K562 (cell line): Measurements from ENCODE around the gene PRRT2. TPM values are rescaled to one million over a fixed set of nuclear protein-coding genes. Genes with fewer than 3 reads are reported as not detected.

ENCODE experiments used
- CBFA2T2 ChIP-seq: fragments of 450-650 bp; conservative IDR thresholded peaks from 2 replicates; pipeline ENCODE4 v1.6.1; 2017; ENCODE audit warnings: mild to moderate bottlenecking
- DMBX1 ChIP-seq: fragments of 250-450 bp; sonication (Bioruptor Pico); IDR thresholded peaks from 2 replicates; pipeline ENCODE4 v1.8.0; 2022; ENCODE audit warnings: inconsistent platforms, mild to moderate bottlenecking, moderate library complexity, borderline replicate concordance
- FOSL1 ChIP-seq: fragments of 200-800 bp; sonication (Bioruptor generic); conservative IDR thresholded peaks from 2 replicates; pipeline ENCODE4 v1.6.1; 2016; ENCODE audit warnings: missing genetic modification characterization, missing compliant biosample characterization
- HDAC2 ChIP-seq: fragments of 450-650 bp; IDR thresholded peaks from 2 replicates; pipeline ENCODE4 v1.6.1; 2016; ENCODE audit warnings: mild to moderate bottlenecking
- KLF6 ChIP-seq: fragments of 250-450 bp; sonication (Bioruptor Pico); IDR thresholded peaks from 2 replicates; pipeline ENCODE4 v1.4.0; 2020; ENCODE audit warnings: mild to moderate bottlenecking, moderate library complexity, borderline replicate concordance
- MAFG ChIP-seq: fragments of 450-650 bp; conservative IDR thresholded peaks from 2 replicates; pipeline ENCODE4 v1.6.1; 2016; ENCODE audit warnings: missing genetic modification characterization, missing compliant biosample characterization
- MEF2D ChIP-seq: conservative IDR thresholded peaks from 2 replicates; pipeline ENCODE4 v1.6.1; 2016; ENCODE audit warnings: low read depth, missing genetic modification characterization, missing compliant biosample characterization
- MEIS2 ChIP-seq: fragments of 450-650 bp; IDR thresholded peaks from 2 replicates; pipeline ENCODE4 v1.6.1; 2014; ENCODE audit warnings: mild to moderate bottlenecking; ENCODE audit not compliant: partially characterized antibody
- NCOR1 ChIP-seq: fragments of 450-650 bp; IDR thresholded peaks from 2 replicates; pipeline ENCODE4 v1.6.1; 2016; ENCODE audit warnings: mild to moderate bottlenecking, moderate library complexity
- TAL1 ChIP-seq: fragments of 450-650 bp; IDR thresholded peaks from 2 replicates; pipeline ENCODE4 v1.6.1; 2016; ENCODE audit warnings: mild to moderate bottlenecking
- ZBTB17 ChIP-seq: fragments of 450-650 bp; formaldehyde crosslinking; IDR thresholded peaks from 2 replicates; pipeline ENCODE4 v1.4.0; 2020; ENCODE audit warnings: mild to moderate bottlenecking
- ZFP1 ChIP-seq: fragments of 450-650 bp; formaldehyde crosslinking; IDR thresholded peaks from 2 replicates; pipeline ENCODE4 v1.4.0; 2020; ENCODE audit warnings: mild to moderate bottlenecking, mixed read lengths
- ZNF165 ChIP-seq: fragments of 250-450 bp; sonication (Bioruptor Pico); IDR thresholded peaks from 2 replicates; pipeline ENCODE4 v1.4.0; 2020; ENCODE audit warnings: borderline replicate concordance
- ZNF644 ChIP-seq: fragments of 200-800 bp; sonication (Bioruptor generic); IDR thresholded peaks from 2 replicates; pipeline ENCODE4 v1.6.1; 2016; ENCODE audit warnings: low read depth, missing genetic modification characterization, missing compliant biosample characterization
- polyA plus RNA-seq, 8 experiments: library from polyadenylated mRNA; depleted of rRNA in 4 of 8; stranded (reverse) in 5 of 8; unstranded in 3 of 8; fragments of >200 nt; fragmentation: Nextera tagmentation in 2 of 8; fragmentation: Illumina TruSeq in 1 of 8; extraction: Ambion mirVana in 2 of 8; extraction: Trizol in 1 of 8; gene quantifications; 2 replicates each; pipeline versions ENCODE4 v1.2.1 to v1.2.3, GENCODE V29; 2011 to 2014; ENCODE audit warnings: inconsistent platforms in 1 of 8, missing spikeins in 1 of 8
- total RNA-seq, 7 experiments: library from RNA; depleted of rRNA in 6 of 7; stranded (reverse); fragments of >200 nt in 6 of 7; fragmentation: Illumina TruSeq in 2 of 7; extraction: Trizol in 2 of 7; gene quantifications; 2 replicates each; pipeline versions ENCODE4 v1.2.1 to v1.2.3, GENCODE V29; 2011 to 2021; ENCODE audit warnings: low replicate concordance in 1 of 7
- TF ChIP-seq, protein P1 (sequence below): fragments of 200-800 bp; sonication (Bioruptor generic); IDR thresholded peaks from 2 replicates; pipeline ENCODE4 v1.6.1; 2017; ENCODE audit warnings: missing genetic modification characterization, missing compliant biosample characterization
- TF ChIP-seq, protein P2 (sequence below): fragments of 450-650 bp; IDR thresholded peaks from 2 replicates; pipeline ENCODE4 v1.6.1; 2016; ENCODE audit warnings: low read depth, mild to moderate bottlenecking, moderate library complexity
- TF ChIP-seq, protein P3 (sequence below): fragments of 250-450 bp; sonication (Bioruptor Pico); IDR thresholded peaks from 2 replicates; pipeline ENCODE4 v1.4.0; 2020
- TF ChIP-seq, protein P4 (sequence below): fragments of 250-450 bp; sonication (Bioruptor Pico); IDR thresholded peaks from 2 replicates; pipeline ENCODE4 v1.8.0; 2022; ENCODE audit warnings: moderate library complexity, mild to moderate bottlenecking, inconsistent platforms
- TF ChIP-seq, protein P5 (sequence below): fragments of 450-650 bp; IDR thresholded peaks from 2 replicates; pipeline ENCODE4 v1.6.1; 2016
- TF ChIP-seq, protein P6 (sequence below): fragments of 450-650 bp; formaldehyde crosslinking; IDR thresholded peaks from 2 replicates; pipeline ENCODE4 v1.4.0; 2020; ENCODE audit warnings: mild to moderate bottlenecking, moderate library complexity

PRRT2 gene
- total and polyA plus RNA-seq, 9 of the 15 experiments (the other 6 are each of a cell fraction or from before 2014, with no cell fraction given): 0.11 to 1.0 (median 0.42) TPM; not detected in 2

DNA sequence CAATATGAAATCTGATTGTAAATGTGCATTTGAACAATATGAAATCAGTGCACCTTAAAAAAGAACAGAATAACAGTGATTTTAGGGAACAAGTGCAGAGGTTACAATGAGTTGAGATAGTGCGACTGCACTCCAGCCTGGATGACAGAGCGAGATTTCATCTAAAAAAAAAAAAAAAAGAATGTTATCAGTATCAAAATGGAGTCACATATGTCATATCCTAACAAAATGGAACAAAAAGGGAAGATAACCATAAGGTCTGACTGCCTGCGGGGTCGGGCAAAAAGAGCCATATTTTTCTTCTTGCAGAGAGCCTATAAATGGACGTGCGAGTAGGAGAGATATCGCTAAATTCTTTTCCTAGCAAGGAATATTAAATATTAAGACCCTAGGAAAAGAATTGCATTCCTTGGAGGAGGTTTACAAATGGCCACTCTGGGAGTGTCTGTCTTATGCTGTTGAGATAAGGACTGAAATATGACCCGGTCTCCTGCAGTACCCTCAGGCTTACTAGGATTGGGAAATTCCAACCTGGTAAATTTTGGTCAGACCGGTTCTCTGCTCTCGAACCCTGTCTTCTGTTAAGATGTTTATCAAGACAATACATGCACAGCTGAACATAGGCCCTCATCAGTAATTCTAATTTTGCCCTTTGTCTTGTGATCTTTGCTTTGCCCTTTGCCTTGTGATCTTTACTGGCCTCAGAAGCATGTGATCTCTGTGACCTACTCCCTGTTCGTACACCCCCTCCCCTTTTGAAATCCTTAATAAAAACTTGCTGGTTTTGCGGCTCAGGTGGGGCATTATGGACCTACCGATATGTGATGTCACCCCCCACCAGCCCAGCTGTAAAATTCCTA is 28.7 kb upstream of the PRRT2 start (continued):
- TF ChIP-seq MAFG (tag): 0 out of 2 replicates have a peak, but pooled peaks have one; percentile 32
- peak; percentile 95 for TF ChIP-seq MEF2D (tag)
- TF ChIP-seq ZNF644 (tag): peak; percentile 99
- peak; percentile 95 for TF ChIP-seq KLF6 (CRISPR knock-in tag)
- peak; percentile 67; the same call in 1 of the 2 replicates for TF ChIP-seq ZFP1 (CRISPR knock-in tag)
- TF ChIP-seq, protein P1, sequence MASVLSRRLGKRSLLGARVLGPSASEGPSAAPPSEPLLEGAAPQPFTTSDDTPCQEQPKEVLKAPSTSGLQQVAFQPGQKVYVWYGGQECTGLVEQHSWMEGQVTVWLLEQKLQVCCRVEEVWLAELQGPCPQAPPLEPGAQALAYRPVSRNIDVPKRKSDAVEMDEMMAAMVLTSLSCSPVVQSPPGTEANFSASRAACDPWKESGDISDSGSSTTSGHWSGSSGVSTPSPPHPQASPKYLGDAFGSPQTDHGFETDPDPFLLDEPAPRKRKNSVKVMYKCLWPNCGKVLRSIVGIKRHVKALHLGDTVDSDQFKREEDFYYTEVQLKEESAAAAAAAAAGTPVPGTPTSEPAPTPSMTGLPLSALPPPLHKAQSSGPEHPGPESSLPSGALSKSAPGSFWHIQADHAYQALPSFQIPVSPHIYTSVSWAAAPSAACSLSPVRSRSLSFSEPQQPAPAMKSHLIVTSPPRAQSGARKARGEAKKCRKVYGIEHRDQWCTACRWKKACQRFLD (CRISPR knock-in tag): peak; percentile 98
- peak; percentile 65; the same call in 1 of the 2 replicates for TF ChIP-seq ZNF165 (CRISPR knock-in tag)
- peak; percentile 41 for TF ChIP-seq MEIS2
- TF ChIP-seq, protein P2, sequence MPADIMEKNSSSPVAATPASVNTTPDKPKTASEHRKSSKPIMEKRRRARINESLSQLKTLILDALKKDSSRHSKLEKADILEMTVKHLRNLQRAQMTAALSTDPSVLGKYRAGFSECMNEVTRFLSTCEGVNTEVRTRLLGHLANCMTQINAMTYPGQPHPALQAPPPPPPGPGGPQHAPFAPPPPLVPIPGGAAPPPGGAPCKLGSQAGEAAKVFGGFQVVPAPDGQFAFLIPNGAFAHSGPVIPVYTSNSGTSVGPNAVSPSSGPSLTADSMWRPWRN: 0 out of 2 replicates have a peak, but pooled peaks have one; percentile 45
- TF ChIP-seq, protein P3, sequence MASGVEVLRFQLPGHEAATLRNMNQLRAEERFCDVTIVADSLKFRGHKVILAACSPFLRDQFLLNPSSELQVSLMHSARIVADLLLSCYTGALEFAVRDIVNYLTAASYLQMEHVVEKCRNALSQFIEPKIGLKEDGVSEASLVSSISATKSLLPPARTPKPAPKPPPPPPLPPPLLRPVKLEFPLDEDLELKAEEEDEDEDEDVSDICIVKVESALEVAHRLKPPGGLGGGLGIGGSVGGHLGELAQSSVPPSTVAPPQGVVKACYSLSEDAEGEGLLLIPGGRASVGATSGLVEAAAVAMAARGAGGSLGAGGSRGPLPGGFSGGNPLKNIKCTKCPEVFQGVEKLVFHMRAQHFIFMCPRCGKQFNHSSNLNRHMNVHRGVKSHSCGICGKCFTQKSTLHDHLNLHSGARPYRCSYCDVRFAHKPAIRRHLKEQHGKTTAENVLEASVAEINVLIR (CRISPR knock-in tag): peak; percentile 20; the same call in 1 of the 2 replicates
- TF ChIP-seq, protein P4, sequence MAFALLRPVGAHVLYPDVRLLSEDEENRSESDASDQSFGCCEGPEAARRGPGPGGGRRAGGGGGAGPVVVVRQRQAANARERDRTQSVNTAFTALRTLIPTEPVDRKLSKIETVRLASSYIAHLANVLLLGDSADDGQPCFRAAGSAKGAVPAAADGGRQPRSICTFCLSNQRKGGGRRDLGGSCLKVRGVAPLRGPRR (CRISPR knock-in tag): peak; percentile 92
- TF ChIP-seq, protein P5, sequence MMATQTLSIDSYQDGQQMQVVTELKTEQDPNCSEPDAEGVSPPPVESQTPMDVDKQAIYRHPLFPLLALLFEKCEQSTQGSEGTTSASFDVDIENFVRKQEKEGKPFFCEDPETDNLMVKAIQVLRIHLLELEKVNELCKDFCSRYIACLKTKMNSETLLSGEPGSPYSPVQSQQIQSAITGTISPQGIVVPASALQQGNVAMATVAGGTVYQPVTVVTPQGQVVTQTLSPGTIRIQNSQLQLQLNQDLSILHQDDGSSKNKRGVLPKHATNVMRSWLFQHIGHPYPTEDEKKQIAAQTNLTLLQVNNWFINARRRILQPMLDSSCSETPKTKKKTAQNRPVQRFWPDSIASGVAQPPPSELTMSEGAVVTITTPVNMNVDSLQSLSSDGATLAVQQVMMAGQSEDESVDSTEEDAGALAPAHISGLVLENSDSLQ: peak; percentile 54
- peak; percentile 17; the same call in 1 of the 2 replicates for TF ChIP-seq TAL1
- peak; percentile 88 for TF ChIP-seq HDAC2
- peak; percentile 26; the same call in 1 of the 2 replicates for TF ChIP-seq CBFA2T2
- TF ChIP-seq NCOR1: 0 out of 2 replicates have a peak, but pooled peaks have one; percentile 8
- TF ChIP-seq, protein P6, sequence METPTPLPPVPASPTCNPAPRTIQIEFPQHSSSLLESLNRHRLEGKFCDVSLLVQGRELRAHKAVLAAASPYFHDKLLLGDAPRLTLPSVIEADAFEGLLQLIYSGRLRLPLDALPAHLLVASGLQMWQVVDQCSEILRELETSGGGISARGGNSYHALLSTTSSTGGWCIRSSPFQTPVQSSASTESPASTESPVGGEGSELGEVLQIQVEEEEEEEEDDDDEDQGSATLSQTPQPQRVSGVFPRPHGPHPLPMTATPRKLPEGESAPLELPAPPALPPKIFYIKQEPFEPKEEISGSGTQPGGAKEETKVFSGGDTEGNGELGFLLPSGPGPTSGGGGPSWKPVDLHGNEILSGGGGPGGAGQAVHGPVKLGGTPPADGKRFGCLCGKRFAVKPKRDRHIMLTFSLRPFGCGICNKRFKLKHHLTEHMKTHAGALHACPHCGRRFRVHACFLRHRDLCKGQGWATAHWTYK (CRISPR knock-in tag): peak; percentile 94
- TF ChIP-seq DMBX1 (CRISPR knock-in tag): peak; percentile 83
- peak; percentile 27; the same call in 1 of the 2 replicates for TF ChIP-seq FOSL1 (tag)
- peak; percentile 89 for TF ChIP-seq ZBTB17 (CRISPR knock-in tag)
